ENCODE results near the gene PATJ.
A peak's percentile ranks its signal among the peaks of the same experiment; 100 is the strongest.
"Not testable (repeated sequence)": the region's sequence is repeated elsewhere in the genome, so short reads cannot be mapped to it uniquely, and the experiment has no call there.

PATJ gene

DNA sequence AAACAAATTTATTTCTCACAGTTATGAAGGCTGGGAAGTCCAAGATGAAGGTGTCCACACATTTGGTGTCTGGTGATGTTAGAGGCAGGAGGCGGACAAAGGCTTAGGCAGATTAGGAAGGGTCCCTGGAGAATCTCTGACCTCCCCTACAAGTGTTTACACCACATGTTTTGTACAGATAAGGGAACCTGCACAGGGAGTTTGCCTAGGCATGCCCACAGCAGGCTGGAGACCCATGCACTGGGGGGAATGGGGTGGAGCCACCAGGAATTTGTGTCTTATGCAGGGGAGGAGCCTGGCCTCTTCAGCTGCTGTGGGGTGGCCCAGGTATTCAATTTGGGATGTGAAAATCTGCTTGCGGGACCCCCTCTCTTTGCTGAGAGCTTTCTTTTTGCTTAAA is 131.3 kb downstream of the PATJ start:
- DNase-seq (ENCODE audit: extremely low spot score, insufficient read length, low read depth) (no peak), FAIRE-seq (no peak)

DNA sequence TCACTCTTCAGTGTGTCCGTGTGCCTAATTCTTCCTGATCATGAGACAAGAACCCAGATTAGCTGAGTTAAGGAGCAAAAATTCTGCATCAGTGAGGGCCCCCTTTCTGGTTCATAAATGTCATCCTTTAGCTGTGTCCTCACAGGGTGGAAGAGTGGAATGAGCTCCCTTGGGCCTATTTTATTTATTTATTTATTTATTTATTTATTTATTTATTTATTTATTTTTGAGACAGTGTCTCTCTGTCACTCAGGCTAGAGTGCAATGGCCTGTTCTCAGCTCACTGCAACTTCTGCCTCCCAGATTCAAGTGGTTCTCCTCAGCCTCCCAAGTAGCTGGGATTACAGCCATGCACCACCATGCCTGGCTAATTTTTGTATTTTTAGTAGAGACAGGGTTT is 131.7 kb downstream of the PATJ start:
- DNase-seq (ENCODE audit: extremely low spot score, insufficient read length, low read depth), result no peak
- no peak for FAIRE-seq

DNA sequence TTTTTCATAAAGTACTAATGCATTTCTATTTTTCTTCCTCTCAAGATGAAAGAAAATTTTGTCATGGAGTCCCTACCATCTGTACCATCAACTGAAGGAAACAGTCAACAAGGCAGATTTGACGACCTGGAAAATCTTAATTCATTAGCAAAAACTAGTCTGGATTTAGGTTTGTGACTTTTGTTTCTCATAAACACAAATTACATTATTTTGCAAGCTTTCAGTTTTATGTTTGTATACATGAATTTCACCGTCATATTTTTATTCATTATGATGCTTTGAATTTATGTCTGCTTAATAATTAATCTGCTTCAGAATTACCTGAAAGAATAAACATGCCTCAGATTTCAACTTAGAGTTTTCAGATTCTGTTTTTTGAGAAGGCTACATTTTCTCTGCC is 132.9 kb downstream of the PATJ start:
- FAIRE-seq (no peak), DNase-seq (ENCODE audit: extremely low spot score, insufficient read length, low read depth) (no peak)

DNA sequence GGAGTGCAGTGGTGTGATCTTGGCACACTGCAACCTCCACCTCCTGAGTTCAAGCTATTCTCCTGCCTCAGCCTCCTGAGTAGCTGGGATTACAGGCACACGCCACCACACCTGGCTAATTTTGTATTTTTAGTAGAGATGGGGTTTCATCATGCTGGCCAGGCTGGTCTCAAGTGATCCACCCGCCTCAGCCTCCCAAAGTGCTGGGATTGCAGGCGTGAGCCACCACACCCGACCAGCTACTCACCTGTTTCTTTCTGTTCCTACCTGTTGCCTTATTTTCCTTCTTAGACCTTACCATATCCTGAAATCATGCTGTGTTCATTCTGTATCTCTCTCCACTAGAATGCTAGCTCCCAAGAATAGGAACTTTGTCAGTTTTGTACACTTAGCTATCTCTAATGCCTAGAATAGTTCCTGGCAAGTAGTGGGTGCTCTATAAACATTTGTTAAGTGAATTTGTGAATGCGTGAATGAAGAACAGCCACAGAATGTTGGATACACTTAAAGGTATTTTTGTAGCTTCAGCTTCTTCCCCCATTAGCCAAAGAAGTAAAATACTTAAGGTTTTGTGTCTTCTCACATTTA is 137.7 kb downstream of the PATJ start:
- FAIRE-seq; DNase-seq (ENCODE audit: extremely low spot score, insufficient read length, low read depth): not testable (repeated sequence)

DNA sequence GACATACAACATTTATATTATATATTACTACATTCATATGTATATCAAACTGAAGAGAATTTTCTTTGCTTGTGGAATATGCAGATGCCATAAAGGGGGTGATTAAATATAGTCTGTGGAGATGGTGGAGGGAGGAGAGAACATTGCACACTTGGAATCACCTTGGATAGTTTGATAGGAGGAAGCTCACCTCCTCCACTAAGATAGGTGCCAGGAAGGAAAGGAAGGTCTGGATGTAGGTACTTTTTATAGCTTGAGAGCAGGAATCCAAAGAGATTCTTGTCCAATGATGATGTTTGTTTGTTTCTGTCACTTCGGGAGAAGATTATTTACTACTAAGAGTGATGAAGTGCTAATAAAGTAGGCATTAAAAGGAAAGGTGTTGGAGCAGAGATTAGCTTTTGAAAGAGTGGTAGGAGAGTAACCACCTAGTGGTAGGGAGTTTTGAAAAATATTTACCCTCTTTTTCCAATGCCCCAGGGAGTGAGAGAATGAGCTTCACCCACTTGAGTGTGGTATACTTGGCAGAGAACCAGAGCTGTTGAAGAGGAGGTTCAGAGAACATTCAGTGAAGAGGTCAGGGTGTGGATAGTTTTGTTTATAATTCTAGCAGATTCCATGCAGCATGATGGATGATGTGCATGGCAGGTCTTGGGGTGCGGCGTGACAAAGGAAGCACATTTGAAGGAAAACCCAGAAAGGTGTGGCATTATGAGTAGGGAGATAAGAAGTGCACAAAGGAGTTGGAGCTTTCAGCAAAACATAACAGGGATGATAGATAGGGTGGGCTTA is 145.0 kb downstream of the PATJ start:
- FAIRE-seq, result no peak
- no peak for DNase-seq (ENCODE audit: extremely low spot score, insufficient read length, low read depth)

DNA sequence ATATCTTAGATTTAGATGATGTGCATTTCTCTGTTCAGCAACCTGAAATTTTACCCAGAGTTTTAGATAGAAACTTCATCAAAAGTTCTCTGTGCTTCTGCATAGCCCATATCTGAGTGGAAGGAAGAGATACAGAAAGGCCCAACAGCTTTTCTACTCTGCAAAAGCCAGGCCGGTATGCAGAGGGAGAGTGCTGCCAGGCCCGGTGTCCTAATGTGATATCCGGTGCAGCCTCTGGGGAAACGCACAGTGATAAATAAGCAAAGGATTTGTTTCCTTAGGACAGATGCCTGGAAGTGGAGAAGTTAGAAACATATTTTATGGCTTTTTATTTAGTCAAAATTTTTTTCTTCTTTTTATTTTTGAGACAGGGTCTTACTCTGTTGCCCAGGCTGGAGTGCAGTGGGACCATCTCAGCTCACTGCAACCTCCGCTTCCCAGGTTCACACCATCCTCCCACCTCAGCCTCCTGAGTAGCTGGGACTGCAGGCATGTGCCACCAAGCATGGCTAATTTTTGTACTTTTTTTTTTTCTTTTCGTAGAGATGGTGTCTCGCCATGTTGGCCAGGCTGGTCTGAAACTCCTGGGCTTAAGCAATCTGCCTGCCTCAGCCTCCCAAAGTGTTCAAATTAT is 145.8 kb downstream of the PATJ start:
- FAIRE-seq (no peak), DNase-seq (ENCODE audit: extremely low spot score, insufficient read length, low read depth) (no peak)

DNA sequence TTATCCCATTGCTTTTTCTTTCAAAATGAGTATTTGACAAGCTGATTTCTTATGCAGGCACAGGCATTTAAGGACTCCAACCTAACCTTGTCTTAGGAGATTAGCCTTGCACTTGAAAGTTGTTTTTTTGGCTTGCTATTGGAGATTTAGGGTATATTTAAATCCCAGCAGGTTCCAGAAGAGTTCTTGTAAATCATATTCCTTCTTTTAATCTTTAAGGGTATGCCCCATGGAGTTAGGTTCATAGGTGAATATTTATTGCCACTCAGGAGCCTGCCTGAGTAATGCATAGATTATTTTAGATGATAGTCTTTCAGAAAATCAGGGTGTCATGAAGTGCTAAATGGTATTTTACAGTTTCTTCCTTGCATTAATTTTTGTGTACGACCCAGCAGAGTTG is 146.5 kb downstream of the PATJ start:
- FAIRE-seq (no peak), DNase-seq (ENCODE audit: extremely low spot score, insufficient read length, low read depth) (no peak)

DNA sequence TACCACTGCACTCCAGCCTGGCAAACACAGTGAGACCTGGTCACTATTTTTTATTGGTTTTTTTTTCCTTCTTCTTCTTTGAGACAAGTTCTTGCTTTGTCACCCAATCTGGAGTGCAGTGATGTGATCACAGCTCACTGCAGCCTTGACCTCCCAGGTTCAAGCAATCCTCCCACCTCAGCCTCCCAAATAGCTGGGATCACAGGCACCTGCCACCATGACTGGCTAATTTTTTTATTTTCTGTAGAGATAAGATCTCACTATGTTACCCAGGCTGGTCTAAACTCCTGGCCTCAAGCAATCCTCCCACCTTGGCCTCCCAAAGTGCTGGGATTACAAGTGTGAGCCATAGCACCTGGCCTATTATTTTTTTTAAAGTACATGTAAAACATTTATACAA is 148.2 kb downstream of the PATJ start:
- DNase-seq (ENCODE audit: extremely low spot score, insufficient read length, low read depth); FAIRE-seq: not testable (repeated sequence)

DNA sequence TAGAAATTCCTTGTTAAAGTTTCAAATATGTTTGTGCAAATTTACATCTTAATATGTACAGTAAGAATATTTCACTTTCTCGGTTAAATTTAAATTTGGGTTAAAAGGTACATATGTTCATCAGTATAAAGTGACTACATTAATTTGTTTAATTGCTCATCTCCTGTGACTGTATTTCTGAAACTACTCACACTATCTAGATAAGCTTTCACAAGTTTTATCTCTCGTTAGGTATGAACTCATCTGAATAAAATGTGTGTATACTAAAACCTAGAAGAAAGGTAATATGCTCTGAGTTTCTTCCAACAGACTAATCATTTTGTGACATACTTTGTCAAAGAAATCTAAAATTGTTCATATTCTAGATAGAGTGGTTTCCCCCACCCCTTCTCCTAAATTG is 150.7 kb downstream of the PATJ start:
- FAIRE-seq (no peak), DNase-seq (ENCODE audit: extremely low spot score, insufficient read length, low read depth) (no peak)

DNA sequence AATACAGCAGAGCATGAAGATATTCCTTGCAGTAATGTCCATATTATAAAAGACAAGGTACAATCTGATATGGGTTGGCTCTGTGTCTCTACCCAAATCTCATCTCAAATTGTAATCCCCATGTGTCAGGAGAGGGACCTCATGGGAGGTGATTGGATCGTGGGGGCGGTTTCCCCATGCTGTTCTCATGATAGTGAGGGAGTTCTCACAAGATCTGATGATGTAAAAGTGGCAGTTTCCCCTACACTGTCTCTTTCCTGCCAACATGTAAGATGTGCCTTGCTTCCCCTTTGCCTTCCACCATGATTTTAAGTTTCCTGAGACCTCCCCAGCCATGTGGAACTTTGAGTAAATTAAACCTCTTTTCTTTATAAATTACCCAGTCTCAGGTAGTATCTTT is 152.0 kb downstream of the PATJ start:
- DNase-seq (ENCODE audit: extremely low spot score, insufficient read length, low read depth); FAIRE-seq: not testable (repeated sequence)

DNA sequence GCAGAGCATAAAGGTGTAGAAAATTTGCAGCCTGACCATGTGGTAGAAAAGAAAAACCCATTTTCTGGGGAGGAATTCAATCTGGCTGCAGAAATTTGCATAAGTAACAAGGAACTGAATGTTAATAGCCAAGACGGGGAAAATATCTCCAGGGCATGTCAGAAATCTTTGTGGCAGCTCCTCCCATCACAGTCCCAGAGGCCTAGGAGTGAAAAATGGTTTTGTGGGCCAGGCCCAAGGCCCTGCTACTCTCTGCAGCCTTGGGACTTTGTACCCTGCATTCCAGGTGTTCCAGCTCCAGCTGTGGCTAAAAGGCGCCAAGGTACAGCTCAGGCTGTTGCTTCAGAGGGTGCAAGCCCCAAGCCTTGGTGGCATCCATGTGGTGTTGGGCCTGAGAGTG is 152.9 kb downstream of the PATJ start:
- DNase-seq (ENCODE audit: extremely low spot score, insufficient read length, low read depth), result no peak

DNA sequence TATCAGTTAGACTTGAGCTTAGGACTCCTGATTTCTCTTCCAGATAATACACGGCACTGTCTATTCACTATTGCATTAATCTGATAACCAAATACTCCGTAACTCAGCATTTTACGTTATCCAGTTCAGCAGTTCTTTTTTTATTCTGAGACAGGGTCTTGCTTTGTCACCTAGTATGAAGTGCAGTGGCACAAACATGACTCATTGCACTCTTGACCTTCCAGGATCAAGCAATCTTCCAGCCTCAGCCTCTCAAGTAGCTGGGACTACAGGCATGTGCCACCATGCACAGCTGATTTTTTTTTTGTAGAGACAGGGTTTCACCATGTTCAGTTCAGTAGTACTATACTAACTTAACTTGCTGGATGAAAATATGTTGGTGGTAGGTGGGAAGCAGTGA is 156.4 kb downstream of the PATJ start:
- FAIRE-seq (no peak), DNase-seq (ENCODE audit: extremely low spot score, insufficient read length, low read depth) (no peak)

More for the DNA sequence above, 152.9 kb downstream of the PATJ start:
- no peak for FAIRE-seq

DNA sequence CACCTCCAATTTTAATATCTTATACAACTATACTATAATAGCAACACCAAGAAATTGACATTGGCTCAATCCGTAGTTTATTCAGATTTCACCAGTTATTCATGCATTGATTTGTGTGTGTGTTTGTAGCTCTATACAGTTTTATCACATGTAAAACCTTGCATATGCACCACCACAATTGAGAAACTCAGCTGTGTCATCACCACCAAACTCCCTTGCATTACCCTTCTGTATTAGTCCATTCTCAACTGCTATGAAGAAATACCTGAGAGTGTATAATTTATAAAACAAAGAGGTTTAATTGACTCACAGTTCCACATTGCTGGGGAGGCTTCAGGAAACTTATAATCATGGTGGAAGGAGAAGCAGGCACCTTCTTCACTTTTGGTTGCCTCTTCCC is 162.1 kb downstream of the PATJ start:
- FAIRE-seq (no peak), DNase-seq (ENCODE audit: extremely low spot score, insufficient read length, low read depth) (no peak)

DNA sequence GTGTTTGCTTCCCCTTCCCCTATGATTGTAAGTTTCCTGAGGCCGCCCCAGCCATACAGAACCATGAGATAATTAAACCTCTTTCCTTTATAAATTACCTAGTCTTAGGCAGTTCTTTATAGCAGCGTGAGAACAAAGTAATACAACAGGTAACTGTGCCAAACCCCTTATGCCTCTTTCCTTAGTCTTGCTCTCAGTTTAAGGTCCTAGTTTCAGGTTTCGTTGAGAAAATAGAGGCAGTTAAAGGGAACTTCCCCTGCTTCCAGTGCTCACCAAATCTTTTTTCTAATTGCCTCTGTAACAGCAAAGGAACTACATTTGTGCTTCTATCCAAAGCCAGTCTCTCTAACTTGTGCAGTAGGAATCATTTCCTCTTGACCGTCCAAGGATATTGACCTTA is 164.8 kb downstream of the PATJ start:
- peak; percentile 61 for FAIRE-seq
- DNase-seq (ENCODE audit: extremely low spot score, insufficient read length, low read depth), result no peak

DNA sequence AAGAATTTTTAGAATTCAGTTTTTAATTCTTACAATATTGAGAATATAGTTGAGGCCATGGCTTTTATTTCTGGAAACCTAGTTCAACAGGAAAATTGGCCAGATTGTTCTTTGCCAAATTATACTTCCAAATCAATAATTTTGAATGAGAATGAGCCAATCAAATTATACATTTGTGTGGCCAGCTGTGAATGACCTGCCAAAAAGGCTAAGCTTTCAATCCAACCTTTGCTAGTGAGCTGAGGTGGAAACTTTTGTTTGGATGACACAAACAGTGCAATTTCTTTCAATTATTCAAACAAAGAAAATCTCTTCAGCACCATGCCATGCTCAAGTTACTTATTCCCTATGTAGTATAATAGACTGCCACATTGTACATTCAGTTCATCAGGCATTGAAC is 167.8 kb downstream of the PATJ start:
- DNase-seq (ENCODE audit: extremely low spot score, insufficient read length, low read depth), result no peak
- no peak for FAIRE-seq

DNA sequence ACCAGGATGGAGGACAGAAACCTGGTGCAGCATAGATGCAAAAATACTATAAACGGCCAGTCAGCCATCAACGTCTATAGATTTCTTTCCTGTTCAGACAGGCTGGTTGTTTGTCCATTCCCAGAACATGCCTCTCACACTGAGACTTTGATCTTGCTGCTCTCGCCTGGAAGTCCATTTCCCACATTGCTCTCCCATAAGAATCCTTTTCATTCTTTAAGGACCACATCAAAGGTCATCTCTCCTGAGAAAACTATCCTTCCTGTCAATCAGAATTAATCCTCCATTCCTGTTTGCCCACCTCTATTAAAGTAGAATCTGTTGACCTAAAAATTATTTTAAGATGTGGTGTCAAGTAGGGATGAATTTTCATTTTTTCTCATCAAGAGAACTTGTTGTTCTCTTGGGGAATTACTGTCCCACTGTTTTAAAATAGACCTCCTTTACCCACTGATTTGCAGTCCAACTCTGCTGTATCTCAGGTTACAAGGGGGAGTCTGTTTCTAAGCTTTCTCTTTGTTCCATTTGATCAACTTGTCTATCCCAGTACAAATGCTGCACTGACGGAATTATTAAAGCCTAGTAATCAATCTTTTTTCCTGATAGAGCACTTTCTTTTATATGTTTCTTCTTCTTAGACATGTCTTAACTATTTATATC is 172.7 kb downstream of the PATJ start:
- FAIRE-seq, result no peak
- DNase-seq (ENCODE audit: extremely low spot score, insufficient read length, low read depth), result no peak

DNA sequence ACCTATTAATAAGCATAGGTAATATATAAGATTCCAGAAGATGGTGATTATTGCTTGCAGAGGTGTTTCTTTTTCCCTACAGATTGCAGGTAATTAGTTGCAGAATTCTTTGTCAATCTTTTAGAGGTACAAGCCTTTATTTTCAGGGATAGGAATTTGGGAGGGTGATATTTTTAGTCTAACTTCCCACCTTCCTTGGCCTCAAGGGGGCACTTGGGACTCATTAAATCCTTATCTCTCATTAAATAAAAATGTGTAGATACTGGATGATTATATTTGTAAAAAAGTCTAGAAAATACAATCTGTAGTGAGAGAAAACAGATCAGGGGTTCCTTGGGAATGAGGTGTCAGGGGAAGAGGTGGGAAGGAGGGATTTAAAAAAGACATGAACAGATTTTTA is 179.2 kb downstream of the PATJ start:
- no peak for FAIRE-seq

DNA sequence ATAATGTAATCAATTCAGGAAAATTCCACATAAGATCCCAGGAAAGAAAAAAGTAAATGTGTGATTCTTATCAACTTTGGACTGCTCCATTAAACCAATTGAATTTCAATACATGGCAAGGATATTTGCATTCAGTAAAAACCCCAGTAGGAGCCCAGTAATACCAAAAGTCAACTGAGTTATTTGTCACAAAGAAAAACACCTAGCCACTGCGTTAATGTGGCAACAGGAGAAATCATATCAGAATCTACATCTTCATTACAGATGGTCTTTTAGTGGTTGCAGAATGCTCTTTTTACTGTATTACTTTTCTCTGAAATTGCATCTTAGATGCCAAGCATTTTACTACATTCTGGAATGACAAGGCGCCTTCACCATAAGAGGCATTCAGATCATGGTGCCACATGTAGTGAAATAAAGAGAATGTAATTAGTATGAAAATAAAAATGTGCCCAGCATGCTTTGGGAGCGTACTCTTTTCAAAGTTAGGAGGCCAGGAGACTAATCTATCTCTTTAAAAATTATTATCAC is 180.7 kb downstream of the PATJ start:
- no peak for DNase-seq (ENCODE audit: extremely low spot score, insufficient read length, low read depth)

More for the DNA sequence above, 179.2 kb downstream of the PATJ start:
- no peak for DNase-seq (ENCODE audit: extremely low spot score, insufficient read length, low read depth)

DNA sequence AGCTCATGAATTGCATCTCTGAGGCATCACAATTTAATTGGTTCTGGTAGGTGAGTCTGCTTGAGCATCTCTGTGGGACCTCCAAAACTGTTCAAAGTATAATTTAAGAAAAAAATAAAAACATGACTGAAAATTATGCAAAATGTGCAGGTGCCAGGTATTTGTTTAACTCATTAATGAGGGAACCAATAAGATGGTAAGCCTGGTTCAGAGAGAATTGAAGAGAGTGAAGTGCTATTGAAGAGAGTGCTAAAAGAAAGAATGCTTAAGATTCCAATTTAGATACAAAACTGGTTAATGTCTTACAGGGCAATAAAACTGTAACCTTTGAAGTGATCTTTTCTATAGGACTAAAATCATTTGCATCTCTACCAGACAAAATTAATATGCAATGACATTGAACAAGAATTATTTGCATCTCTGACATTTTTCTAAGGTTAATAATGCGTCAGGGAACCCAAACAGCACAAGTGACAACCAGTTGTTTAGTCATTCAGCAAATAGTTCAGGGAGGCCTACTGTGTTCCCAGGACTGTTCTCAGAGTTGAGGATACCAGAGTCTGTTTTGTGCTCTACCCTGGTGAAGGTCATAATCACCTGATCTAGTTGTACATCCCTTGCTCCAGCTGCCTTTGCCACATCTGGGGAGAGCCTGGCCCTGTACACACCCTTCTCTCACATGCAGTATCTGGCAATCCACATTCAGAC is 183.5 kb downstream of the PATJ start:
- DNase-seq (ENCODE audit: extremely low spot score, insufficient read length, low read depth), result no peak
- FAIRE-seq, result no peak

More for the DNA sequence above, 180.7 kb downstream of the PATJ start:
- FAIRE-seq, result no peak

DNA sequence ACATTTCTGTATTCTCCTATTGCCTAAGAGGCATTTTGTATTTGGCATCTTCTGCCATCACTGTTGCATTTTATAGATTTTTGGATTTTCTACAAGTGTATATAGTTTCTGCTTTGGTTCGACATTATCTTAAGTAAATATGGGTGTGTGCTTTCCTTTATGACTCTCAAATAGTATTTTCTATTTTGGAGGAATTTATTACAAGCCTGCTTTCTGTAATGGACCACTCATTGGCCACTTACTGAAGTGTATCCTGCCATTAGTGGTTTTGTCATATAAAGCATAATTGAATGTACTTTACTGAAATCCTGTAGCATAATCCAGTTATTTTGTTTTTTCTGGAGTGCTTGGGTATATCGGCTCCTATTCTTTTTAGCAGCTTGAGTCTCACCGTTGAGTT is 184.3 kb downstream of the PATJ start:
- FAIRE-seq (no peak), DNase-seq (ENCODE audit: extremely low spot score, insufficient read length, low read depth) (no peak)

Data from GM18507 (cell line).